IMR-90 (cell line): ENCODE measurements around the gene KCNAB1.
"Not testable (repeated sequence)": the region's sequence is repeated elsewhere in the genome, so short reads cannot be mapped to it uniquely, and the experiment has no call there.

Experiments
- CHD1 ChIP-seq: IDR thresholded peaks from 2 replicates; pipeline ENCODE4 v1.6.1; 2012; ENCODE audit warnings: low read depth, low read length, improper control_type of control experiment
- CTCF ChIP-seq: conservative IDR thresholded peaks from 2 replicates; pipeline ENCODE4 v1.5.1; 2012; ENCODE audit warnings: mild to moderate bottlenecking, low read depth, low read length, improper control_type of control experiment
- ELK1 ChIP-seq: fragments of 150-350 bp; IDR thresholded peaks from 2 replicates; pipeline ENCODE4 v1.6.1; 2016; ENCODE audit warnings: low read depth, mild to moderate bottlenecking, low read length, moderate library complexity, borderline replicate concordance
- MAFK ChIP-seq: IDR thresholded peaks from 2 replicates; pipeline ENCODE4 v1.6.1; 2012; ENCODE audit warnings: low read depth, low read length, improper control_type of control experiment
- MAZ ChIP-seq: IDR thresholded peaks from 2 replicates; pipeline ENCODE4 v1.6.1; 2012; ENCODE audit warnings: low read depth, mild to moderate bottlenecking, low read length, improper control_type of control experiment, moderate library complexity, borderline replicate concordance
- NFE2L2 ChIP-seq: fragments of 150-350 bp; IDR thresholded peaks from 2 replicates; pipeline ENCODE4 v1.6.1; 2016; ENCODE audit warnings: low read depth, mild to moderate bottlenecking, low read length
- POLR2A ChIP-seq: IDR thresholded peaks from 2 replicates; pipeline ENCODE4 v1.6.1; 2012; ENCODE audit warnings: mild to moderate bottlenecking, low read depth, low read length
- RAD21 ChIP-seq: IDR thresholded peaks from 2 replicates; pipeline ENCODE4 v1.6.1; 2012; ENCODE audit warnings: low read length, improper control_type of control experiment
- RCOR1 ChIP-seq: IDR thresholded peaks from 2 replicates; pipeline ENCODE4 v1.6.1; 2012; ENCODE audit warnings: mild to moderate bottlenecking, low read length, improper control_type of control experiment; ENCODE audit not compliant: insufficient replicate concordance

GRCh38 chr3:156231221-156231620, 110.8 kb downstream of the KCNAB1 start:
- TF ChIP-seq MAZ, RAD21, CTCF, POLR2A, RCOR1, MAFK, NFE2L2, CHD1, ELK1: not testable (repeated sequence)
